ENCODE data around the gene UBE2E2.

The UBE2E2 gene

DNA sequence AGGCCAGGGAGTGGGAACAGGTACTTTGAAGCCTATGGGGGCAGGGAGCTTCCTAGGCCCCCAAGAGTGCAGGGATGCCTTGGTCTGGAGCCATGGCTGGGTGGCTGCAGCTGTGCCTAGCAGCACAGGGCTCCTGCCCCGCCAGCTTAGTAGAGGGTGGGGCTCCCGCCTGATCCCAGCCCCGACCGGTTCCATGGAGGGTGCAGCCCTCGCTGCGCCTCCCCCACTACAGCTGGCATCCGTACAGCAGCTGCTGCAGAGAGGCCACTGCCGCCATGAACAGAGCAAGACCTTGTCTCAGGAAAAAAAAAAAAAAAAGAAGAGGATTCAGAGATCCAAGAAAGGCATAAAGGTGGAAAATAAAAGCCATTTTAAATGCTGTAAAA, 277.2 kb downstream of the UBE2E2 start:
- no peak for DNase-seq (ENCODE audit: low read depth in 3 of 3)

GRCh38 chr3:23481011-23481615, 278.0 kb downstream of the UBE2E2 start:
- DNase-seq (ENCODE audit: low read depth in 3 of 3): no peak

DNA sequence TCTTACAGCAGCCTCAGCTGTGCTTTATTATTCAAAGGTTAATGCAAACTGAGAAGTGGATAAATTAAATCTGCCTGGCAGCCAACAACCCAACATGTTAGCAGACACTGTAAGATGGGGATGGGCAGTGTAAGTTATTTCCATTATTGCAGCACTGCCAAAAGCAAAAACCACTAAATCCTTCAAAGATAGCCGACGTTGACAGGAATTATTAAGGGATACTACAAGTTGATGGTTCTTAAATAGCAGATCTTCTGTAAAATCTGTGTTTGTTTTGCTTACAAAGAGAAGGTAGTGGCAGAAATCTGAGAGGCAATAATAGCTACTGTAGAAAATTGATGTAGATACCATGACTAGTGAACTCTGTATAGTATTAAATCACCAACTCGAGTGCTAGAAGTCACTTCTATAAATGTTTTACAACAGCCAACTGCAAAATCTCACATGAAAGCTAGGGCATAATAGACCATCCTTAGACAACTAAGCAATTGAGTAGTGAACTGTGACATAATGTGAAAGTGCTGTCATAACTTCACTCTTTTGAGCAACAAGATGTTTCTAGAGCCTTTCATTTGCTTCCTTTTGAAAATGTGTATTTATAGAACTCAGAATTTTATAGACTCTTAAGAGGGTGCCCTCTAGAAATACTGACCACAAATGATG, 278.6 kb downstream of the UBE2E2 start:
- no peak for DNase-seq (ENCODE audit: low read depth in 3 of 3)

DNA sequence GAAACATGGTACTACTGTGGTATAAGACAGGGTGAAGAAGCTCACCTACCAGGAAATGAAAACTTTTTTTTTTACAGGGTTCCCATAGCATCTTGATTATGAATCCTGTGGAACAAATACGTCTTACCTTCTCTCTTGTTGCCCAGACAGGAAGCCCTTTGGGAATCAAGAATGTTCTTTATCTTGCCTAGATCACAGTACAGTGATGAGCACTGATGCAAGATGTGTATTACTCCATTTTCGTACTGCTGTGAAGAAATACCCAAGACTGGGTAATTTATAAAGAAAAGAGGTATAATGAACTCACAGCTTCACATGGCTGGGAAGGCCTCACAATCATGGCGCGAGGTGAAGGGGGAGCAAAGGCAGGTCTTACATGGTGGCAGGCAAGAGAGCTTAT, 281.3 kb downstream of the UBE2E2 start:
- no peak for DNase-seq (ENCODE audit: low read depth in 3 of 3)

DNA sequence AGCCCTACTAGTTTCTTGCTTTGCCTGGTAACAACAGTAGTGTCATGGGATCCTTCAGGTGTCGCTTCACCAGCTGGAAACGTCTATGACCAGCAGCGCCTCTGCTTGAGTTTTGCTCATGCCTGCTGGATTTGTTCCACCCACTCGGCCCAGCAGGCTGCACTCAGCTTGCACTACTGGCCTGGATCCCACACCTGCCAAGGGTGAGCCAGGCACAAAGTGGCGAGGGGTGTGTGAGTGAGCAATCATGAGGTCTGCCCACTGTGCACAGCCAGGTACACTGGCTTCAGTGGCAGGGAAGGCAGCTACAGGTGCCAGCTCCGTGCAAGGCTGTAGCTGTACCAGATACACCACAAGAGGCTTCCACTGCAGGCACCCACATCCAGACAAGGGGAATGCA, 282.8 kb downstream of the UBE2E2 start:
- DNase-seq (ENCODE audit: low read depth in 3 of 3): no peak

- no peak for DNase-seq (ENCODE audit: low read depth in 3 of 3)
These were observed 283.9 kb downstream of the UBE2E2 start for GRCh38 chr3:23487015-23487414.

GRCh38 chr3:23488618-23489017, 285.5 kb downstream of the UBE2E2 start:
- DNase-seq (ENCODE audit: low read depth in 3 of 3): no peak

DNA sequence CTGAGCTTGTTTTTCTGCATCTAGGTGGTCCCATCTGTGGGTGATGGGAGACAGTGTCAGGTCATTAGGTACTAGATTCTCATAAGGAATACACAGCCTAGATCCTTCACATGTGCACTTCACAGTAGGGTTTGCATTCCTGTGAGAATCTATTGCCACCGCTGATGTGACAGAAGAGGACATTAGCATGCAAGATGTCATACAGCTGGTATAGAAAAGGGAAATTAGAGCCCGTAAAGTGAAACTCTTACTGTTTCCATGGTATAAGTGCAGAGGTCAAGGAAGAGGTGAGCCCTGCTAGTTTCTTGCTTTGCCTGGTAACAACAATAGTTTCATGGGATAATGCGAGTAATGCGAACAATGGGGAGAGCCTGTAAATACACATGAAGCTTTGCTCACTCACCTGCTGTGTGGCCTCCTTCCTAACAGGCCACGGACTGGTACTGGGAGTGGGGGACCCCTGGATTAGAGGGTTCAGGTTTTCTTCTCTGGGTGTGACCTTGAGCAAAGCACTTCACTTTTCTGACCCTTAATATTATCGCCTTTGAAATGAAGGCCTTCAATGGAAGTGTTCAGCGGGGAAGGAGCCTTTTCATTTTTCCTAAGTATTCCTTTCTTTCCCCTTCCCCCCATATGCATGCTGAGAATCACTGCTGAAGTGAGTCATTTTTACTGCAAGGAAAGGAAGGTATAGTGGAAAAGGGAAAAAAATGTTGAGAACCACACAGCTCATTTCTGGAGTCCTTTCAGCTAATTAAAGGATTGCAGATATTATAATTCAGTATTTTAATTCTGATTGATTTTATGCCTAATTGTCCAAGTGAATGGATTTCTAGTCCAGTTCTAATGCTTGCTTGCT, 286.4 kb downstream of the UBE2E2 start:
- no peak for DNase-seq (ENCODE audit: low read depth in 3 of 3)

GRCh38 chr3:23490459-23490858, 287.3 kb downstream of the UBE2E2 start:
- DNase-seq (ENCODE audit: low read depth in 3 of 3): no peak

DNA sequence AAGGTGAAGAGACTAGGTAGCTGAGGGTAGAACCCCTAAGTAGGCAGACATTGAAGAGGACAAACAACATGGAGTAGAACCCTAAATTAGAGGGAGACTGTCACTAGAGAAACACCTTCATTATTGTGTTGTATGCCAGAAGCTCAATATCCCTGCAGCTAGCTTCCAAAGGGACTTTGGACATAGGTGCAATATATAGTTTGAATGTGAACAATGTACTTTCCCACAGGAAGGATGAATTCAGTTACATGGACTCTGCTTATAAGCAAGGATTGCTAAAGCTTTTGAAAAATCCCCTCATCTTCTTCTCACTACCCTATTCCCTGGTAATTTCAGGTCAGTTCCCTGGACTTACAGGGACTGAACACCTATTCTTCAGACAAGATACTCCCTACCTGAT, 288.9 kb downstream of the UBE2E2 start:
- no peak for DNase-seq (ENCODE audit: low read depth in 3 of 3)

DNA sequence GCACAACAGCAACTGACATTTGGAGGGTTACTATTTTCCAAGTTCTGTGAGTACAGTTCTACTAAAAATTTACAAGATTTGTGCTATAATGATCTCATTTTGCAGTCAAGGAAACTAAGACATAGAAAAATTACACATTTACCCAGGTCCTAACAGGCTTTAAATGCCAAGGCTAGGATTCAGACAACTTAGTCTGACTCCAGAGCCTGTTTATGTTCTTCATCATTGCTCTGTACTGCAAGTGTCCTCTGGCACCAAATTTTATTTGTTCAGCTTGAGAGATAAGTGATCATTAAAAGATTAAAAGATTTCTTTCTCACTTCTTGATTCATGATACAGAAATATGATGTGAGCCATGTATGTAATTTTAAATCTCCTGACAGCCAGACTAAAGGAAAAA, 290.8 kb downstream of the UBE2E2 start:
- DNase-seq (ENCODE audit: low read depth in 3 of 3): no peak

- no peak for DNase-seq (ENCODE audit: low read depth in 3 of 3)
These were observed 291.8 kb downstream of the UBE2E2 start for GRCh38 chr3:23494967-23495366.

- no peak for DNase-seq (ENCODE audit: low read depth in 3 of 3)
These were observed 292.4 kb downstream of the UBE2E2 start for GRCh38 chr3:23495507-23495906.

DNA sequence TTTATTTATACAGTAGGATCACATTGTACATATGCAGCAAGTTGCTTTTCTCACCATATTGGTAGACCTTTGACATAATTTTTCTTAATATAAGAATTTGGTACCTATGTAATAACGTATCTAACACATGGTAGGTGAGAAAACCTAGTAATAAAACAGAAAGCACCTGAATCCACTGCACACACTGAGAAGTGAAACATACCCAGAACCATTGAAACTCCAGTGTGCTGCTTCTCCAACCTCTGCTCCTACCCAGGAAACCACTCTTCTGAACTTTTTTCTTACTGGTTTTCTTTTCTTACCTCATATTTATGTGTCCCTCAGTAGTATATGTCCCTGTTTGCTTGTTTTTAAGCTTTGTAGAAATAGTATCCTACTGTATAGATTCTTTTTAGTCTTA, 293.0 kb downstream of the UBE2E2 start:
- DNase-seq (ENCODE audit: low read depth in 3 of 3): no peak

- no peak for DNase-seq (ENCODE audit: low read depth in 3 of 3)
These were observed 294.0 kb downstream of the UBE2E2 start for GRCh38 chr3:23497156-23497555.

- no peak for DNase-seq (ENCODE audit: low read depth in 3 of 3)
These were observed 298.2 kb downstream of the UBE2E2 start for GRCh38 chr3:23501201-23501802.

- no peak for DNase-seq (ENCODE audit: low read depth in 3 of 3)
These were observed 305.3 kb downstream of the UBE2E2 start for GRCh38 chr3:23508464-23508863.

- DNase-seq (ENCODE audit: low read depth in 3 of 3): no peak
These were observed 315.3 kb downstream of the UBE2E2 start for GRCh38 chr3:23518441-23518840.

DNA sequence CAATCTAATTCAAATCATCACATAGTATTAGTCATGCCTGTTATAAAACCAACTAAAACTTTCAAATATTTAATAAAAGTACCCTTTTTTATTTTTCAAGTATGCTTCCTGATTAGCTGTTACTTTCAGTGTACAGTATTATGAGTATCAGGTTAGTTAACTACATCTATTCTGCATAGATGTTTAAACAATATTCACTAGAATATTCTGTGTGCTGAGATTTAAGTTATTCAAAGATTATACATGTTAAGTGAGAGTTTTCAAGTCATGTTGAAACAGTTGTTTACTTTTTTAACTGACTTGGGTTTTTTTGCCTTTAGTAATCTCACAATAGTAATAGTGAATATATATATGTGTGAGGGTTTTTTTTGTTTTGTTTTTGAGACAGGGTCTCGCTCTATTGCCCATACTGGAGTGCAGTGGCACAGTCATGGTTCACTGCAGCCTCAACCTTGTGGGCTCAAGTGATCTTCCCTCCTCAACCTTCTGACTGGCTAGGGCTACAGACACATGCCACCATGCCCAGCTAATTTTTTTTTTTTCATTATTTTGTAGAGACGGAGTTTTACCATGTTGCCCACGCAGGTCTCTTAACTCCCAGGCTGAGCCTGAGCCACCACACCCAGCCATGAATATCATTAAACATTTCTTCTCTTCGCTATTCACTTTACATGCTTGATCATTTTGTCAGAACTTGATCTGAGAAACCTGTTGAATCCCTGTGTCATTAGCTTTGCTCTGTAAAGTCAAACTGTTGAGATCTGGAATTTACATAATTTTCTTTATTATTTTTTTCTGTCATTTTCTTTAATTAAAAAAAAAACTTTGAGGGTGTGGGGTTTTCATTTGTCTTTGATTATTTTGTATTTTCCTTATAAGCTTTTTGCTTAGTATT, 316.4 kb downstream of the UBE2E2 start:
- DNase-seq (ENCODE audit: low read depth in 3 of 3): no peak

- no peak for DNase-seq (ENCODE audit: low read depth in 3 of 3)
These were observed 324.2 kb downstream of the UBE2E2 start for GRCh38 chr3:23527326-23527725.

DNA sequence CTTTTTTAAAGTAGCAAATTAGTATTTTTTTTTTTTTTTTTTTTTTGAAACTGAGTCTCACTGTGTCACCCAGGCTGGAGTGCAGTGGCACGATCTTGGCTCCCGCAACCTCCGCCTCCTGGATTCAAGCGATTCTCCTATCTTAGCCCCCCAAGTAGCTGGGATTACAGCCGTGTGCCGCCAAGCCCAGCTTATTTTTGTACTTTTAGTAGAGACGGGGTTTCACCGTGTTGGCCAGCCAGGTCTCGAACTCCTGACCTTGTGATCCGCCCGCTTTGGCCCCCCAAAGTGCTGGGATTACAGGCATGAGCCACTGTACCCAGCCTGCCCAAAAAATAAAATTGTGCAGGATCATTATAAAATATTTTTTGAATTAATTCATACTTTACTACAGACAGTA, 330.5 kb downstream of the UBE2E2 start:
- DNase-seq (ENCODE audit: low read depth in 3 of 3): no peak

- DNase-seq (ENCODE audit: low read depth in 3 of 3): no peak
These were observed 330.9 kb downstream of the UBE2E2 start for GRCh38 chr3:23533996-23534395.
